HEK293 (cell line): ENCODE data around the gene PEF1.

Experiments used
- CTCF ChIA-PET: fragments of 350-600 bp; formaldehyde crosslinking; extraction: SDS; loops from one replicate; lab custom pipeline; 2021; ENCODE audit warnings: antibody characterized with exemption; lab: Yijun Ruan, JAX
- POLR2A ChIA-PET: fragments of 300-600 bp; formaldehyde crosslinking; extraction: SDS; loops from one replicate; lab custom pipeline; 2020; ENCODE audit warnings: antibody characterized with exemption, inconsistent platforms; lab: Yijun Ruan, JAX
- H3K27ac ChIP-seq: fragments of 200-500 bp; sonication (Bioruptor generic); 2 replicates; pipeline ENCODE4 v1.5.1; 2014; ENCODE audit warnings: low read depth, low read length, control low read depth, inconsistent platforms; ENCODE audit errors: extremely low read depth
- H3K36me3 ChIP-seq, 2 experiments: fragments of 200-500 bp in 1 of 2; sonication (Bioruptor generic) in 1 of 2; 1 replicate in 1 of 2; 2 replicates in 1 of 2; pipeline ENCODE4 v1.5.1; 2014 to 2017; ENCODE audit warnings: inconsistent platforms in 2 of 2, low read length in 2 of 2; ENCODE audit not compliant: control insufficient read depth in 2 of 2, insufficient read depth in 1 of 2
- H3K4me1 ChIP-seq: fragments of 200-500 bp; sonication (Bioruptor generic); 2 replicates; pipeline ENCODE4 v1.5.1; 2014; ENCODE audit warnings: mild to moderate bottlenecking, low read length, inconsistent platforms; ENCODE audit not compliant: control insufficient read depth, insufficient read depth
- H3K4me3 ChIP-seq: 2 replicates; pipeline ENCODE4 v1.5.1; 2011; ENCODE audit warnings: low read depth, mild to moderate bottlenecking, control low read depth, low read length, moderate library complexity
- H3K9me3 ChIP-seq: fragments of 200-500 bp; sonication (Bioruptor generic); 2 replicates; pipeline ENCODE4 v1.5.1; 2014; ENCODE audit warnings: low read depth, low read length, inconsistent platforms; ENCODE audit not compliant: control insufficient read depth, insufficient read depth
- BCL11B ChIP-seq: fragments of 450-650 bp; formaldehyde crosslinking; IDR thresholded peaks from 2 replicates; pipeline ENCODE4 v1.5.1; 2016; ENCODE audit warnings: low read depth, missing biosample characterization, missing genetic modification characterization
- EGR2 ChIP-seq: fragments of 450-650 bp; formaldehyde crosslinking; IDR thresholded peaks from 2 replicates; pipeline ENCODE4 v1.5.1; 2016; ENCODE audit warnings: low read depth, missing biosample characterization, missing genetic modification characterization
- HOXA7 ChIP-seq: sonication (generic); formaldehyde crosslinking; IDR thresholded peaks from 2 replicates; pipeline ENCODE4 v1.8.1; 2022; ENCODE audit warnings: missing genetic modification reagents, borderline replicate concordance
- KLF16 ChIP-seq: fragments of 450-650 bp; formaldehyde crosslinking; IDR thresholded peaks from 2 replicates; pipeline ENCODE4 v1.5.1; 2017; ENCODE audit warnings: missing biosample characterization, missing genetic modification characterization
- OVOL3 ChIP-seq: fragments of 450-650 bp; formaldehyde crosslinking; IDR thresholded peaks from 2 replicates; pipeline ENCODE4 v1.5.1; 2016; ENCODE audit warnings: missing biosample characterization, missing genetic modification characterization
- YY1 ChIP-seq: fragments of 450-650 bp; formaldehyde crosslinking; IDR thresholded peaks from 2 replicates; pipeline ENCODE4 v1.5.1; 2018; ENCODE audit warnings: missing biosample characterization, missing genetic modification characterization
- ZBTB48 ChIP-seq: fragments of 450-650 bp; formaldehyde crosslinking; IDR thresholded peaks from 2 replicates; pipeline ENCODE4 v1.5.1; 2016; ENCODE audit warnings: missing biosample characterization, missing genetic modification characterization
- ZBTB7A ChIP-seq: fragments of 450-650 bp; formaldehyde crosslinking; IDR thresholded peaks from 2 replicates; pipeline ENCODE4 v1.5.1; 2016; ENCODE audit warnings: low read depth, missing biosample characterization, missing genetic modification characterization
- ZFP3 ChIP-seq: fragments of 450-650 bp; formaldehyde crosslinking; IDR thresholded peaks from 2 replicates; pipeline ENCODE4 v1.5.1; 2016; ENCODE audit warnings: low read depth, missing biosample characterization, missing genetic modification characterization
- ZNF112 ChIP-seq: fragments of 450-650 bp; formaldehyde crosslinking; IDR thresholded peaks from 2 replicates; pipeline ENCODE4 v1.5.0; 2017; ENCODE audit warnings: missing biosample characterization, missing genetic modification characterization
- ZNF184 ChIP-seq: fragments of 450-650 bp; IDR thresholded peaks from 2 replicates; pipeline ENCODE4 v1.5.1; 2018; ENCODE audit warnings: missing biosample characterization, mild to moderate bottlenecking, missing genetic modification characterization
- ZNF302 ChIP-seq: fragments of 450-650 bp; formaldehyde crosslinking; IDR thresholded peaks from 2 replicates; pipeline ENCODE4 v1.5.1; 2016; ENCODE audit warnings: missing biosample characterization, missing genetic modification characterization, low read depth
- ZNF335 ChIP-seq: fragments of 450-650 bp; formaldehyde crosslinking; conservative IDR thresholded peaks from 2 replicates; pipeline ENCODE4 v1.5.1; 2016; ENCODE audit warnings: missing biosample characterization, missing genetic modification characterization
- ZNF510 ChIP-seq: fragments of 450-650 bp; formaldehyde crosslinking; IDR thresholded peaks from 2 replicates; pipeline ENCODE4 v1.5.1; 2018; ENCODE audit warnings: mild to moderate bottlenecking, missing genetic modification characterization, missing biosample characterization; ENCODE audit not compliant: insufficient replicate concordance
- ZNF645 ChIP-seq: fragments of 450-650 bp; formaldehyde crosslinking; IDR thresholded peaks from 2 replicates; pipeline ENCODE4; 2016; ENCODE audit warnings: missing biosample characterization, missing genetic modification characterization
- ZNF654 ChIP-seq: fragments of 450-650 bp; formaldehyde crosslinking; IDR thresholded peaks from 2 replicates; pipeline ENCODE4 v1.5.1; 2016; ENCODE audit warnings: low read depth, missing biosample characterization, missing genetic modification characterization
- ZNF76 ChIP-seq: fragments of 450-650 bp; formaldehyde crosslinking; IDR thresholded peaks from 2 replicates; pipeline ENCODE4; 2016; ENCODE audit warnings: low read depth, missing biosample characterization, missing genetic modification characterization, borderline replicate concordance
- ZSCAN30 ChIP-seq: fragments of 450-650 bp; IDR thresholded peaks from 2 replicates; pipeline ENCODE4 v1.5.1; 2018; ENCODE audit warnings: missing biosample characterization, mild to moderate bottlenecking, missing genetic modification characterization, moderate library complexity
- TF ChIP-seq, protein P1 (sequence below): fragments of 450-650 bp; formaldehyde crosslinking; conservative IDR thresholded peaks from 2 replicates; pipeline ENCODE4 v1.5.1; 2016; ENCODE audit warnings: low read depth, missing biosample characterization, missing genetic modification characterization

Gene PEF1

DNA sequence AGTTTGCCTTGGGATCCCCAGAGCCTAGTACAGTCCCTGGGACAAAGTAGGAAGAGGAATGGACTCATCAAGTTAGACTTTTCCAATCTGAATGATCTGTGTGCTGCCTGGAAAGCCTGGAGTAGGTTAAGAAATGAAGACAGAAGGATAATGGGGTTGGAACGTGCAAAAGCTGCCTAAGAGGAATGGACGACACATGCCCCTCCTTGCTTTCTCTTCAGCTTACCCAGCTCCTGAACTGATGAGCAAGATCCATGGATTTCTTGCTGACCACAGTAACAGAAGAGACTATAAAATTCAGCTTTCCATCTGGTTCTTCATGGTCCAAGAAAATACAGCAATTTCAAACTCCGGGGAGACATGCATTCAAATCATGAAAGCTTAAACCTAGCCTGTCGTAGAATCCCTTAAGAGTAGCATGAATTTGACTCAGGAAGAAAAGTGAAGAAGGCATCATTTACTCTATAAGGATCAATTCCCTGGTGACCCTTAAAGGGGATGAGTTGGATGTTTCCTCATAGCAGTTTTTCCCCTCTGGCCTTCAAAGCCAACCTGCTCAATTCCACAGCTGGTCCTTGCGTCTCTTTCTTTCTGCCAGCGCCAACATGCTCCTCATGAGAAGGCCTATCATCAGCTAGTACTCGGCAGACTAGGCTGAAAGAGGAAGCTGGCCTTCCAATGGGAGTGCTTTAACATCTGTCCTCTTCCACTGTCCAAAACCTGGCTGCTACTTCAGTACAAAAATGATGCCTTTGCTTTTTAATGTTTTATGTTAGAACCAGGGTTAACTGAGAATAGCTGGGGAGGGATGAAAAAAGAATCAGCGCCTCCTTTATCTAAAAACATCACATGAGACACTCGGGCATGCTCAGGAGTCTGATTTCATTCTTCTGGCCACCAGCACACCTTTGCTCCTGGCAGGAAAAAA lies 5.7 kb upstream of the PEF1 start (continued):
- no peak for TF ChIP-seq ZNF302 (tag by site-specific recombination)
- TF ChIP-seq ZBTB7A (tag by site-specific recombination): no peak
- no peak for TF ChIP-seq ZNF76
- no peak for TF ChIP-seq OVOL3 (tag by site-specific recombination)
- no peak for TF ChIP-seq ZBTB48 (tag by site-specific recombination)
- TF ChIP-seq HOXA7: no peak
- no peak for TF ChIP-seq ZNF184
- TF ChIP-seq EGR2 (tag by site-specific recombination): no peak

DNA sequence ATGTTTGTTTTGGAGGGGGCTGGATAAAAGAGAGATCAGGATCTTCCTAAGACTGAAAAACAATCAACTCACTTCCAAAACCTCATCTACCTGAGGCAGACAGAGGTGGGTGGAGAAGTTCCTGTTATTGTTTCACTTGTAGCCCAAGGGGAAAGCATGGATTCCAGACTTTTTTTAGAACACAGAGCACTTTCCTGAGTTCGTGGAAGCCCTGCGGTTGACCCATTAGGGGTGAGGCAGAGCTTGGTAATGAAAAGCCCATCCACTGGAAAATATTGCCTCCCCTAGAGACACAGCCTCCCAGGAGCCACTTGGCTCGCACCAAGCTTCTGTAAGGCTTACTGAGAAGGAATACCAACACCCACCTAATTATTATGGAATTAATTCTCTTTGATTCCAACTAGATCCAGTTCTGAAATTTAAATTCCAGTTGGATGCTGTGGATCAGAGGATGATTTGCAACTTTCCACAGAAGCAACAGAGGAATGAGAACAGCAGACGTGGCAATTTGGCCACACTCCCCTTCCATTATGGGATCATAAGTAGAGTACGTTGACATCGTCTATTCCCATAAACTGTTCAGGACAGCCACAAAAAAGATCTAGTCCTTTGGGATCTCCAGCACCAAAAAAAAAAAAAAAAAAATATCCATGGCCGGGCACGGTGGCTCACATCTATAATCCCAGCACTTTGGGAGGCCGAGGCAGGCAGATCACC lies 4.1 kb upstream of the PEF1 start:
- Histone ChIP-seq H3K36me3 (no peaks in the 10 kb centered on the region), H3K27ac (no peak overlapping the region), H3K4me3 (no peak overlapping the region), H3K9me3 (no peaks in the 10 kb centered on the region), H3K4me1 (no peaks in the 10 kb centered on the region)
- no peak for TF ChIP-seq ZNF112 (tag by site-specific recombination)
- no peak for TF ChIP-seq KLF16
- TF ChIP-seq ZNF645 (tag by site-specific recombination): no peak
- TF ChIP-seq ZNF654 (tag by site-specific recombination): no peak
- TF ChIP-seq BCL11B (tag by site-specific recombination): no peak
- ChIA-PET POLR2A (no interaction called here), CTCF (interaction anchor here (0.7 kb wide), 1 partner anchor 64 kb away, joined by 5 read pairs; no protein-coding TSS in a partner anchor)

DNA sequence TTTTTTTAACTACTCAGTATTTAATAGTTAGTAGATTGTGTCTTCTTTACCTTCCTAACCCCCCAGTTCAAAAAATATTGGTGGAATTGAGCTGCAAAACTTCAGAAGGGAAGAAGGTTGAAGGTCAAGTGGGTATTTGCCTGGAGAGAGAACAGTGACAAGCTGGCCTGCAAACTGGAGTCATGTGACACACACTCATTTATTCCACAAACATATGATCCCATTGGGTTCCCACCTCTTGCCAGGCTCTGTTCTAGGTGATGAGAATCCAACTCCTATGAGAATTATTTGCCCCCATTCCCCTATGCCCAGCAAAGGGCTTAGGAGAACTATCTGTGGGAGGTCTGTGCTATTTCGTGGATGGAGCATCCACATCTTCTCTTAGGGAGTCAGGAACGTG lies 3.5 kb upstream of the PEF1 start:
- H3K9me3 ChIP-seq: no peaks in the 10 kb centered on the region
- TF ChIP-seq ZFP3 (tag by site-specific recombination) (no peak), ZSCAN30 (tag by site-specific recombination) (no peak), YY1 (no peak), ZNF112 (tag by site-specific recombination) (no peak), ZNF335 (peak; percentile 42; the same call in 1 of the 2 replicates), ZNF510 (no peak)
- TF ChIP-seq, protein P1, sequence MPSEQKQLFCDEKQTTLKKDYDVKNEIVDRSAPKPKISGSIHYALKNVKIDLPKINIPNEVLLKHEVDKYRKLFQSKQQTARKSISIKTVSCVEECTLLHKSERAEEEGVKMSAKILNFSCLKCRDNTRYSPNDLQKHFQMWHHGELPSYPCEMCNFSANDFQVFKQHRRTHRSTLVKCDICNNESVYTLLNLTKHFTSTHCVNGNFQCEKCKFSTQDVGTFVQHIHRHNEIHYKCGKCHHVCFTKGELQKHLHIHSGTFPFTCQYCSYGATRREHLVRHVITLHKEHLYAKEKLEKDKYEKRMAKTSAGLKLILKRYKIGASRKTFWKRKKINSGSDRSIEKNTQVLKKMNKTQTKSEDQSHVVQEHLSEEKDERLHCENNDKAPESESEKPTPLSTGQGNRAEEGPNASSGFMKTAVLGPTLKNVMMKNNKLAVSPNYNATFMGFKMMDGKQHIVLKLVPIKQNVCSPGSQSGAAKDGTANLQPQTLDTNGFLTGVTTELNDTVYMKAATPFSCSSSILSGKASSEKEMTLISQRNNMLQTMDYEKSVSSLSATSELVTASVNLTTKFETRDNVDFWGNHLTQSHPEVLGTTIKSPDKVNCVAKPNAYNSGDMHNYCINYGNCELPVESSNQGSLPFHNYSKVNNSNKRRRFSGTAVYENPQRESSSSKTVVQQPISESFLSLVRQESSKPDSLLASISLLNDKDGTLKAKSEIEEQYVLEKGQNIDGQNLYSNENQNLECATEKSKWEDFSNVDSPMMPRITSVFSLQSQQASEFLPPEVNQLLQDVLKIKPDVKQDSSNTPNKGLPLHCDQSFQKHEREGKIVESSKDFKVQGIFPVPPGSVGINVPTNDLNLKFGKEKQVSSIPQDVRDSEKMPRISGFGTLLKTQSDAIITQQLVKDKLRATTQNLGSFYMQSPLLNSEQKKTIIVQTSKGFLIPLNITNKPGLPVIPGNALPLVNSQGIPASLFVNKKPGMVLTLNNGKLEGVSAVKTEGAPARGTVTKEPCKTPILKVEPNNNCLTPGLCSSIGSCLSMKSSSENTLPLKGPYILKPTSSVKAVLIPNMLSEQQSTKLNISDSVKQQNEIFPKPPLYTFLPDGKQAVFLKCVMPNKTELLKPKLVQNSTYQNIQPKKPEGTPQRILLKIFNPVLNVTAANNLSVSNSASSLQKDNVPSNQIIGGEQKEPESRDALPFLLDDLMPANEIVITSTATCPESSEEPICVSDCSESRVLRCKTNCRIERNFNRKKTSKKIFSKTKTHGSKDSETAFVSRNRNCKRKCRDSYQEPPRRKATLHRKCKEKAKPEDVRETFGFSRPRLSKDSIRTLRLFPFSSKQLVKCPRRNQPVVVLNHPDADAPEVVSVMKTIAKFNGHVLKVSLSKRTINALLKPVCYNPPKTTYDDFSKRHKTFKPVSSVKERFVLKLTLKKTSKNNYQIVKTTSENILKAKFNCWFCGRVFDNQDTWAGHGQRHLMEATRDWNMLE (tag by site-specific recombination): no peak
- TF ChIP-seq, all 188 proteins: peak for 1
- no peaks in the 10 kb centered on the region for H3K4me1 ChIP-seq
- ChIA-PET CTCF (interaction anchor here (0.7 to 0.9 kb wide), 2 partner anchors 15 to 65 kb away, joined by 4 to 5 read pairs; no protein-coding TSS in a partner anchor), POLR2A (no interaction called here)
- H3K4me3 ChIP-seq: no peak overlapping the region
- no peaks in the 10 kb centered on the region for H3K36me3 ChIP-seq
- no peak overlapping the region for H3K27ac ChIP-seq
